Neural progenitor cell (in vitro differentiated cells): ENCODE results near the gene NCDN. TPM values are rescaled to one million over a fixed set of nuclear protein-coding genes. Genes with fewer than 3 reads are reported as not detected.

Experiments used
- DNase-seq: peaks from one replicate; pipeline ENCODE4 v3.0.0-alpha.2; 2016; ENCODE audit warnings: low spot score
- H2AFZ ChIP-seq: fragments of 200-600 bp; sonication (generic); replicated peaks from 2 replicates; pipeline ENCODE4 v1.6.1; 2016; ENCODE audit warnings: antibody characterized with exemption
- H3F3A ChIP-seq: fragments of 200-600 bp; sonication (generic); 2 replicates; pipeline ENCODE4 v1.6.1; 2016; ENCODE audit warnings: antibody characterized with exemption, low read depth
- H3K27ac ChIP-seq: fragments of 200-600 bp; sonication (generic); 2 replicates; pipeline ENCODE4 v1.5.1; 2016; ENCODE audit warnings: mild to moderate bottlenecking
- H3K27me3 ChIP-seq: fragments of 200-600 bp; sonication (generic); 2 replicates; pipeline ENCODE4 v1.6.1; 2016; ENCODE audit warnings: mild to moderate bottlenecking, moderate library complexity
- H3K36me3 ChIP-seq: fragments of 200-600 bp; sonication (generic); 2 replicates; pipeline ENCODE4 v1.5.1; 2016
- H3K4me1 ChIP-seq: fragments of 200-600 bp; sonication (generic); 2 replicates; pipeline ENCODE4 v1.6.1; 2016; ENCODE audit warnings: mixed run types
- H3K4me2 ChIP-seq: fragments of 200-600 bp; sonication (generic); 2 replicates; pipeline ENCODE4 v1.6.1; 2016
- H3K4me3 ChIP-seq: fragments of 200-600 bp; sonication (generic); 2 replicates; pipeline ENCODE4 v1.5.1; 2016
- H3K79me2 ChIP-seq: fragments of 200-600 bp; sonication (generic); 2 replicates; pipeline ENCODE4 v1.6.1; 2016; ENCODE audit warnings: low read depth
- H3K9ac ChIP-seq: fragments of 200-600 bp; sonication (generic); 2 replicates; pipeline ENCODE4 v1.6.1; 2016
- H3K9me3 ChIP-seq: fragments of 200-600 bp; sonication (generic); 2 replicates; pipeline ENCODE4 v1.5.1; 2016; ENCODE audit warnings: low read depth
- H4K20me1 ChIP-seq: fragments of 200-600 bp; sonication (generic); 2 replicates; pipeline ENCODE4 v1.6.1; 2016; ENCODE audit warnings: low read depth
- H3K27ac Mint-ChIP-seq: 3 replicates; pipeline ENCODE4 v1.8.0; 2021; ENCODE audit warnings: mixed read lengths
- H3K27me3 Mint-ChIP-seq: 2 replicates; pipeline ENCODE4 v1.8.0; 2022; ENCODE audit warnings: low read depth, mild to moderate bottlenecking, inconsistent platforms, moderate library complexity, mixed read lengths; ENCODE audit not compliant: insufficient read depth
- H3K36me3 Mint-ChIP-seq: 3 replicates; pipeline ENCODE4 v1.8.0; 2021; ENCODE audit warnings: mixed read lengths
- H3K4me1 Mint-ChIP-seq: 3 replicates; pipeline ENCODE4 v1.8.0; 2021; ENCODE audit warnings: mixed read lengths
- H3K4me3 Mint-ChIP-seq: 3 replicates; pipeline ENCODE4 v1.8.0; 2021; ENCODE audit warnings: mild to moderate bottlenecking, moderate library complexity, mixed read lengths
- H3K9me3 Mint-ChIP-seq: 3 replicates; pipeline ENCODE4 v1.8.0; 2020; ENCODE audit warnings: mixed read lengths
- CTCF ChIP-seq: fragments of 200-600 bp; sonication (generic); IDR thresholded peaks from 2 replicates; pipeline ENCODE4 v1.5.1; 2017; ENCODE audit warnings: antibody characterized with exemption, mild to moderate bottlenecking
- EZH2 ChIP-seq: fragments of 200-600 bp; sonication (generic); IDR thresholded peaks from 2 replicates; pipeline ENCODE4 v1.6.1; 2017; ENCODE audit warnings: antibody characterized with exemption, mild to moderate bottlenecking, moderate library complexity
- EZH2phosphoT487 ChIP-seq: fragments of 200-600 bp; sonication (generic); IDR thresholded peaks from 2 replicates; pipeline ENCODE4 v1.6.1; 2017; ENCODE audit warnings: antibody characterized with exemption
- total RNA-seq: library from RNA; depleted of rRNA; stranded (reverse); fragments of >200 nt; gene quantifications from 2 replicates; pipeline ENCODE4 v1.2.3, GENCODE V29; 2015; ENCODE audit warnings: low replicate concordance

Gene NCDN
- total RNA-seq, 1 donor from 2014 or later = 5.8 TPM

DNA sequence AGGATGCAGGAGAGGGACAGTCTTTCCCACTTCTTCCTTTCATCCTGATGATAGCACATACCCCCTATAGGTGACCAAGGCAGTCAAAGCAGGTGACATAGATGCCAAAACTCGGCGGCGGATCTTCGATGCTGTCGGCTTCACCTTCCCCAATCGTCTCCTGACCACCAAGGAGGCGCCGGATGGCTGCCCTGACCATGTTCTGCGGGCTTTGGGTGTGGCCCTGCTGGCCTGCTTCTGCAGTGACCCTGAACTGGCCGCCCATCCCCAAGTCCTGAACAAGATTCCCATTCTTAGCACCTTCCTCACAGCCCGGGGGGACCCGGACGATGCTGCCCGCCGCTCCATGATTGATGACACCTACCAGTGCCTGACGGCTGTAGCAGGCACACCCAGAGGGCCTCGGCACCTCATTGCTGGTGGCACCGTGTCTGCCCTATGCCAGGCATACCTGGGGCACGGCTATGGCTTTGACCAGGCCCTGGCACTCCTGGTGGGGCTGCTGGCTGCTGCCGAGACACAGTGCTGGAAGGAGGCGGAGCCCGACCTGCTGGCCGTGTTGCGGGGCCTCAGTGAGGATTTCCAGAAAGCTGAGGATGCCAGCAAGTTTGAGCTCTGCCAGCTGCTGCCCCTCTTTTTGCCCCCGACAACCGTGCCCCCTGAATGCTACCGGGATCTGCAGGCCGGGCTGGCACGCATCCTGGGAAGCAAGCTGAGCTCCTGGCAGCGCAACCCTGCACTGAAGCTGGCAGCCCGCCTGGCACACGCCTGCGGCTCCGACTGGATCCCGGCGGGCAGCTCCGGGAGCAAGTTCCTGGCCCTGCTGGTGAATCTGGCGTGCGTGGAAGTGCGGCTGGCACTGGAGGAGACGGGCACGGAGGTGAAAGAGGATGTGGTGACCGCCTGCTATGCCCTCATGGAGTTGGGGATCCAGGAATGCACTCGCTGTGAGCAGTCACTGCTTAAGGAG lies 2.9 kb downstream of the NCDN start:
- Mint-ChIP-seq H3K27ac (no peak overlapping the region), H3K4me1 (peaks cover 29% of the 10 kb centered on the region), H3K27me3 (peaks cover 3% of the 10 kb centered on the region), H3K9me3 (no peaks in the 10 kb centered on the region), H3K4me3 (no peak overlapping the region), H3K36me3 (peaks cover 10% of the 10 kb centered on the region)
- no peak overlapping the region for H3K4me3 ChIP-seq
- peaks cover 17% of the 10 kb centered on the region for H3K4me1 ChIP-seq
- peaks cover 32% of the 10 kb centered on the region for H4K20me1 ChIP-seq
- H3F3A ChIP-seq = peaks cover 19% of the 10 kb centered on the region
- H3K36me3 ChIP-seq = no peaks in the 10 kb centered on the region
- H3K4me2 ChIP-seq = no peak overlapping the region
- no peak for DNase-seq
- peaks cover 16% of the 10 kb centered on the region for H3K79me2 ChIP-seq
- H2AFZ ChIP-seq = no peak overlapping the region
- no peaks in the 10 kb centered on the region for H3K27me3 ChIP-seq
- H3K9ac ChIP-seq = no peak overlapping the region
- H3K27ac ChIP-seq = no peak overlapping the region
- no peaks in the 10 kb centered on the region for H3K9me3 ChIP-seq
- no peak for TF ChIP-seq EZH2phosphoT487
- TF ChIP-seq CTCF = no peak
- TF ChIP-seq EZH2 = no peak

DNA sequence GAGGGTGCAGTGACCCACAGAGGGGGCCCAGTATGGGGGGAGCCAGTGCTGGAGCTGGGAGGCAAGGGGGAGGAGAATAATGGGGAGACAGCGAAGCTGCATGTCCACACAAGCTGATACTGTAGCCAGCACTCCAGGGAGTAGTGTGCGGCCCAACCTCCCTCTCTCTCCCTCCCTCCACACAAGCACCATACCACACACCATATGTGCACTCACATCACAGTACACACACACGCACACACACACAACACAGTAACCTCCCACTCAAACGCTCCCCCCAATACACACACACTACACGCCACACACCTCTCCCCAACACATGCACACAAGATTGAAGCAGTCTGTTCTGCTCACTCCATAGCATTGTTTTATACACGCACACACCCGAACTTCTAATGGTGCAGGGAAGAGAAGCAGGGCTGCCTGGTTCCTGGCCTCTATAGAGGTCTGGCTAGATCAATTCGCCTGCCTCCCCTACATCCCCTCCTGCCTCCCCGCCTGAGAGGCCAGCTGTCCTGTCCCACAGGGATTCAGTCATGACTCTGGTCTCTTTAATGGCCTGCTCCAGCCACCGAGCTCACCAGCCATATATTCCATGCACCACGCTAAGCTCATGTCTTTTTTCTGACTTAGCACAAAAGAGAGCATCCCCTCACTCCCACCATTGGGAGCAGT lies 3.8 kb downstream of the NCDN start:
- Histone ChIP-seq H3K27ac (no peak overlapping the region), H3K9me3 (no peaks in the 10 kb centered on the region), H3K4me2 (no peak overlapping the region), H3K27me3 (no peaks in the 10 kb centered on the region), H3K79me2 (peaks cover 7% of the 10 kb centered on the region), H2AFZ (no peak overlapping the region), H3K4me1 (peaks cover 11% of the 10 kb centered on the region), H3K4me3 (no peak overlapping the region), H3K36me3 (no peaks in the 10 kb centered on the region), H3F3A (peaks cover 18% of the 10 kb centered on the region), H3K9ac (no peak overlapping the region), H4K20me1 (peaks cover 23% of the 10 kb centered on the region)
- Mint-ChIP-seq H3K4me1 (peaks cover 20% of the 10 kb centered on the region), H3K27me3 (peaks cover 3% of the 10 kb centered on the region), H3K9me3 (no peaks in the 10 kb centered on the region), H3K4me3 (no peak overlapping the region), H3K36me3 (peaks cover 10% of the 10 kb centered on the region), H3K27ac (no peak overlapping the region)
- DNase-seq = no peak
- no peak for TF ChIP-seq EZH2phosphoT487
- TF ChIP-seq CTCF = no peak
- no peak for TF ChIP-seq EZH2

DNA sequence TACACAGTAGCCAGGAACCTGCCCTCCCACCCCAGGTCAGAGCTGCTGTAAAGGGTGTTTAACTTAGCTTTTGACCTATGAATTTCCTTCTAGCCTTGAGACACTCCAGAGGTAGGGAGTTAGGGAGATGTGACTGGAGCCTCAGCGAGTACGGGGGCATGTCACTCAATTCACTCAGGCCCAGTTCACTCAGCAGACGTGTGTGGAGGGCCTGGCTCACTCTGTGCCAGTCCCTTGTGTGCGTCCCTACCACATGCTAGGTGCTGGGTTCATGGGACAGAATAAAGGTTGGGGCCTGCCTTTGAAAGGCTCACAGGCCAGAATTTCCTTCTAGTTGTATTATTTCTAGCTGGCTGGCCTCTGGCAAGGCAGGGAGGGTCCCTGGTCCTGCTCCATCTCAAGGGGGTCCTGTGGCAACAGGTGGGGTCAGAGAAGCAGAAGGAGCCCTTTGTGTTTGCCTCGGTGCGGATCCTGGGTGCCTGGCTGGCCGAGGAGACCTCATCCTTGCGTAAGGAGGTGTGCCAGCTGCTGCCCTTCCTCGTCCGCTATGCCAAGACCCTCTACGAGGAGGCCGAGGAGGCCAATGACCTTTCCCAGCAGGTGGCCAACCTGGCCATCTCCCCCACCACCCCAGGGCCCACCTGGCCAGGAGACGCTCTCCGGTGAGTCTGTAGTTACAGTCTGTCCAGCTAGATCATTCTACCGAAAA lies 4.5 kb downstream of the NCDN start:
- Histone ChIP-seq H3K27me3 (no peaks in the 10 kb centered on the region), H3K27ac (no peak overlapping the region), H2AFZ (no peak overlapping the region), H3K4me3 (no peak overlapping the region), H3K9me3 (no peaks in the 10 kb centered on the region), H3K36me3 (no peaks in the 10 kb centered on the region), H3K4me2 (no peak overlapping the region), H3K79me2 (no peaks in the 10 kb centered on the region), H3K4me1 (peaks cover 8% of the 10 kb centered on the region), H3K9ac (no peak overlapping the region), H4K20me1 (peaks cover 18% of the 10 kb centered on the region), H3F3A (peaks cover 11% of the 10 kb centered on the region)
- peaks cover 20% of the 10 kb centered on the region for H3K4me1 Mint-ChIP-seq
- peaks cover 14% of the 10 kb centered on the region for H3K36me3 Mint-ChIP-seq
- DNase-seq = no peak
- H3K27me3 Mint-ChIP-seq = peaks cover 3% of the 10 kb centered on the region
- H3K27ac Mint-ChIP-seq = no peak overlapping the region
- no peaks in the 10 kb centered on the region for H3K9me3 Mint-ChIP-seq
- H3K4me3 Mint-ChIP-seq = no peak overlapping the region
- TF ChIP-seq EZH2phosphoT487 (no peak), EZH2 (no peak), CTCF (no peak)
